Measurements from ENCODE around the gene THAP6. TPM values are rescaled to one million over a fixed set of nuclear protein-coding genes. Genes with fewer than 3 reads are reported as not detected.
A peak's percentile ranks its signal among the peaks of the same experiment; 100 is the strongest.
"Not testable (repeated sequence)": the region's sequence is repeated elsewhere in the genome, so short reads cannot be mapped to it uniquely, and the experiment has no call there.

The THAP6 gene
- total and polyA plus RNA-seq, 2 donors (not counting 1 experiment from before 2014, with no cell fraction given) = 8.9 to 38.3 TPM

GRCh38 chr4:75516144-75516543 lies 1.9 kb downstream of the THAP6 start:
- Histone ChIP-seq H3K27ac (ENCODE audit: low read length in 2 of 2) (peak overlapping the region in 1 of 2 donors; percentile 93), H4K20me1 (ENCODE audit: control insufficient read depth, insufficient read depth, low read length, poor library complexity, severe bottlenecking) (no peaks in the 10 kb centered on the region), H3K4me3 (ENCODE audit: control extremely low read depth in 1 of 5, extremely low read depth in 1 of 5, insufficient read depth in 1 of 5, low read depth in 2 of 5, low read length in 4 of 5) (no peak overlapping the region), H2AFZ (ENCODE audit: insufficient read depth, low read depth, low read length, poor library complexity, severe bottlenecking) (no peak overlapping the region), H3K9ac (ENCODE audit: low read length) (no peak overlapping the region), H3K4me2 (replicated peaks; ENCODE audit: low read depth, low read length, poor library complexity, severe bottlenecking) (no peak overlapping the region), H3K4me1 (ENCODE audit: control insufficient read depth in 2 of 2, insufficient read depth in 2 of 2, low read length in 2 of 2) (peaks cover 29 to 32% of the 10 kb centered on the region in 2 donors), H3K79me2 (ENCODE audit: control insufficient read depth, insufficient read depth, low read length) (peaks cover 61% of the 10 kb centered on the region), H3K27me3 (replicated peaks in 1 of 4; ENCODE audit: control extremely low read depth in 1 of 4, control insufficient read depth in 3 of 4, insufficient read depth in 4 of 4, low read length in 3 of 4) (no peaks in the 10 kb centered on the region), H3K36me3 (replicated peaks in 1 of 2; ENCODE audit: control extremely low read depth in 1 of 2, control insufficient read depth in 1 of 2, extremely low read depth in 1 of 2, insufficient read depth in 2 of 2, low read length in 1 of 2) (peaks cover 4 to 23% of the 10 kb centered on the region in 2 experiments), H3K9me3 (ENCODE audit: control extremely low read depth in 1 of 3, control insufficient read depth in 2 of 3, insufficient read depth in 1 of 3, low read length in 2 of 3) (no peaks in the 10 kb centered on the region)
- TF ChIP-seq CTCF (IDR thresholded peaks at IDR 0.05) = no peak
- no peak for TF ChIP-seq EZH2 (IDR thresholded peaks at IDR 0.05; ENCODE audit: borderline replicate concordance, insufficient read depth, low read depth, low read length, poor library complexity, severe bottlenecking)
- intact Hi-C loops (cut with micrococcal nuclease) = no loop called here
- Mint-ChIP-seq H3K4me3 (no peak overlapping the region), H3K27me3 (no peaks in the 10 kb centered on the region), H3K27ac (no peak overlapping the region), H3K9me3 (ENCODE audit: insufficient read depth) (no peaks in the 10 kb centered on the region), H3K4me1 (peaks cover 24% of the 10 kb centered on the region)
- DNase-seq (no peak), ATAC-seq (ENCODE audit: low read depth) (no peak)
- ChIA-PET CTCF (interaction anchor here (1.7 to 1.8 kb wide), 2 partner anchors 208 to 641 kb away, joined by 5 to 10 read pairs; partner anchors contain the start of gene USO1), POLR2A (no interaction called here)
- no CpG with 5 or more reads among the region's 1 CpG for WGBS (ENCODE audit: insufficient coverage)

- POLR2A ChIA-PET; intact Hi-C loops (cut with micrococcal nuclease); DNase-seq; H4K20me1 ChIP-seq (ENCODE audit: control insufficient read depth, insufficient read depth, low read length, poor library complexity, severe bottlenecking); H3K9ac ChIP-seq (ENCODE audit: low read length); H3K27me3 Mint-ChIP-seq; H3K4me3 ChIP-seq (ENCODE audit: control extremely low read depth in 1 of 5, extremely low read depth in 1 of 5, insufficient read depth in 1 of 5, low read depth in 2 of 5, low read length in 4 of 5); ATAC-seq (ENCODE audit: low read depth); H3K27ac ChIP-seq (ENCODE audit: low read length in 2 of 2); H3K27ac Mint-ChIP-seq; H3K9me3 Mint-ChIP-seq (ENCODE audit: insufficient read depth); H2AFZ ChIP-seq (ENCODE audit: insufficient read depth, low read depth, low read length, poor library complexity, severe bottlenecking); H3K27me3 ChIP-seq (replicated peaks in 1 of 4; ENCODE audit: control extremely low read depth in 1 of 4, control insufficient read depth in 3 of 4, insufficient read depth in 4 of 4, low read length in 3 of 4); CTCF ChIA-PET; H3K4me3 Mint-ChIP-seq; H3K4me1 ChIP-seq (ENCODE audit: control insufficient read depth in 2 of 2, insufficient read depth in 2 of 2, low read length in 2 of 2); H3K4me2 ChIP-seq (replicated peaks; ENCODE audit: low read depth, low read length, poor library complexity, severe bottlenecking); H3K9me3 ChIP-seq (ENCODE audit: control extremely low read depth in 1 of 3, control insufficient read depth in 2 of 3, insufficient read depth in 1 of 3, low read length in 2 of 3): not testable (repeated sequence)
- Histone ChIP-seq H3K79me2 (ENCODE audit: control insufficient read depth, insufficient read depth, low read length) (peaks cover 33% of the 10 kb centered on the region), H3K36me3 (replicated peaks in 1 of 2; ENCODE audit: control extremely low read depth in 1 of 2, control insufficient read depth in 1 of 2, extremely low read depth in 1 of 2, insufficient read depth in 2 of 2, low read length in 1 of 2) (peaks cover 6 to 32% of the 10 kb centered on the region in 2 experiments)
- H3K4me1 Mint-ChIP-seq = peaks cover 14% of the 10 kb centered on the region
- WGBS (ENCODE audit: insufficient coverage) = 80% methylated on average over 1 of the region's 7 CpGs
Observed at GRCh38 chr4:75519452-75519851, 5.2 kb downstream of the THAP6 start.
